A549 (cell line): ENCODE results near the gene LMOD1. TPM values are rescaled to one million over a fixed set of nuclear protein-coding genes. Genes with fewer than 3 reads are reported as not detected.

ENCODE experiments used
- ATAC-seq, 2 experiments: fragments of 200-7000 bp in 1 of 2; fragments of >200 bp in 1 of 2; cut with Nextera tagmentation in 1 of 2; cut with Tn5 transposase in 1 of 2; 3 replicates each; pipeline versions ENCODE4 v1.8.0 to v1.9.1; 2018 to 2020; ENCODE audit warnings: mild to moderate bottlenecking in 1 of 2, moderate library complexity in 1 of 2
- CTCF ChIA-PET: fragments of 300-600 bp; sonication (Branson Sonifier 250); formaldehyde crosslinking; extraction: SDS; loops from one replicate; lab custom pipeline; 2021; ENCODE audit warnings: antibody characterized with exemption, inconsistent platforms; lab: Yijun Ruan, JAX
- POLR2A ChIA-PET: fragments of 350-600 bp; formaldehyde crosslinking; extraction: SDS; loops from one replicate; lab custom pipeline; 2021; ENCODE audit warnings: antibody characterized with exemption, inconsistent platforms; lab: Yijun Ruan, JAX
- DNase-seq, 2 experiments: peaks; one replicate each; pipeline versions ENCODE4 v3.0.0 to v3.0.0-alpha.2; 2011 to 2016; ENCODE audit warnings: low read depth in 1 of 2, low spot score in 1 of 2
- FAIRE-seq: peaks from 2 replicates; lab custom pipeline; 2011; peaks lifted over from hg19 to GRCh38; lab: Jason Lieb, UNC
- H3K27ac ChIP-seq, 2 experiments: fragments of >200 bp; sonication (Bioruptor Twin); formaldehyde crosslinking; 3 replicates each; pipeline ENCODE4 v1.5.1; 2016 to 2017
- H3K4me1 ChIP-seq: fragments of >200 bp; sonication (Bioruptor Twin); formaldehyde crosslinking; 3 replicates; pipeline ENCODE4 v1.6.1; 2016
- H3K4me2 ChIP-seq: fragments of >200 bp; sonication (Bioruptor Twin); formaldehyde crosslinking; 3 replicates; pipeline ENCODE4 v1.6.1; 2016
- H3K4me3 ChIP-seq: fragments of >200 bp; sonication (Bioruptor Twin); formaldehyde crosslinking; 3 replicates; pipeline ENCODE4 v1.5.1; 2016
- H3K9me3 ChIP-seq: fragments of >200 bp; sonication (Bioruptor Twin); formaldehyde crosslinking; 3 replicates; pipeline ENCODE4 v1.6.1; 2016
- ATOH8 ChIP-seq: fragments of 250-450 bp; sonication (Bioruptor Pico); IDR thresholded peaks from 2 replicates; pipeline ENCODE4 v1.5.0; 2020; ENCODE audit warnings: low read depth, mild to moderate bottlenecking, moderate library complexity
- BHLHE40 ChIP-seq: IDR thresholded peaks from 2 replicates; pipeline ENCODE4 v1.6.1; 2012; ENCODE audit warnings: low read depth, low read length, inconsistent platforms
- E2F6 ChIP-seq: IDR thresholded peaks from 2 replicates; pipeline ENCODE4 v1.6.1; 2012; ENCODE audit warnings: low read depth, borderline replicate concordance
- EHF ChIP-seq: fragments of 250-450 bp; sonication (Bioruptor Pico); IDR thresholded peaks from 2 replicates; pipeline ENCODE4 v1.5.0; 2020; ENCODE audit warnings: mild to moderate bottlenecking
- EP300 ChIP-seq, 2 experiments: fragments of >200 bp; sonication (Bioruptor Twin); formaldehyde crosslinking; IDR thresholded peaks; 2 replicates in 1 of 2; 3 replicates in 1 of 2; pipeline ENCODE4 v1.6.1; 2016 to 2017
- ESRRA ChIP-seq: fragments of 150-350 bp; IDR thresholded peaks from 2 replicates; pipeline ENCODE4 v1.6.1; 2014; ENCODE audit warnings: mild to moderate bottlenecking, low read length, borderline replicate concordance
- FOSL2 ChIP-seq, 2 experiments: fragments of 450-650 bp in 1 of 2; fragments of >200 bp in 1 of 2; sonication (Bioruptor Twin) in 1 of 2; formaldehyde crosslinking; IDR thresholded peaks; 2 replicates each; pipeline versions ENCODE4 v1.5.0 to v1.6.1; 2016 to 2020; ENCODE audit warnings: mild to moderate bottlenecking in 1 of 2, moderate library complexity in 1 of 2
- FOXS1 ChIP-seq: fragments of 250-450 bp; sonication (Bioruptor Pico); IDR thresholded peaks from 2 replicates; pipeline ENCODE4 v1.5.0; 2020; ENCODE audit warnings: mild to moderate bottlenecking, moderate library complexity
- HOXA7 ChIP-seq: fragments of 250-450 bp; sonication (Bioruptor Pico); IDR thresholded peaks from 2 replicates; pipeline ENCODE4 v1.5.0; 2020; ENCODE audit warnings: mild to moderate bottlenecking, moderate library complexity
- HOXB5 ChIP-seq: fragments of 250-450 bp; sonication (Bioruptor Pico); IDR thresholded peaks from 2 replicates; pipeline ENCODE4 v1.5.0; 2020; ENCODE audit warnings: mild to moderate bottlenecking, moderate library complexity
- KDM5A ChIP-seq: fragments of 200-600 bp; sonication (generic); IDR thresholded peaks from 2 replicates; pipeline ENCODE4 v1.6.1; 2016; ENCODE audit warnings: antibody characterized with exemption, mild to moderate bottlenecking
- MAFK ChIP-seq: fragments of 450-650 bp; IDR thresholded peaks from 2 replicates; pipeline ENCODE4 v1.6.1; 2014; ENCODE audit not compliant: partially characterized antibody
- RAD21 ChIP-seq, 2 experiments: fragments of >200 bp in 1 of 2; sonication (Bioruptor Twin) in 1 of 2; formaldehyde crosslinking in 1 of 2; IDR thresholded peaks in 1 of 2; conservative IDR thresholded peaks in 1 of 2; 2 replicates in 1 of 2; 3 replicates in 1 of 2; pipeline ENCODE4 v1.6.1; 2012 to 2018; ENCODE audit warnings: inconsistent platforms in 1 of 2
- RARB ChIP-seq: fragments of 250-450 bp; sonication (Bioruptor Pico); IDR thresholded peaks from 2 replicates; pipeline ENCODE4 v1.8.0; 2021; ENCODE audit warnings: mild to moderate bottlenecking, moderate library complexity
- RFX5 ChIP-seq: fragments of 450-650 bp; IDR thresholded peaks from 2 replicates; pipeline ENCODE4 v1.7.1; 2014; ENCODE audit warnings: antibody characterized with exemption, mild to moderate bottlenecking, moderate library complexity
- SMC3 ChIP-seq: fragments of >200 bp; sonication (Bioruptor Twin); formaldehyde crosslinking; IDR thresholded peaks from 3 replicates; pipeline ENCODE4 v1.6.1; 2018; ENCODE audit warnings: inconsistent platforms
- WGBS: methylation state at CpG from one replicate; pipeline ENCODE4 v1.1.6; 2017; ENCODE audit errors: missing lambda C conversion rate; 5-methylcytosine and 5-hydroxymethylcytosine counted together
- polyA plus RNA-seq, 4 experiments: library from polyadenylated mRNA; depleted of rRNA in 3 of 4; stranded (reverse); fragments of >200 nt; fragmentation: RNase III in 1 of 4; extraction: RNeasy Plus Mini Kit Qiagen cat#74134 plus additional on column Dnase treatment in 1 of 4; gene quantifications; 2 replicates in 3 of 4; 3 replicates in 1 of 4; pipeline ENCODE4 v1.2.3, GENCODE V29; 2011 to 2017
- TF ChIP-seq, protein P1 (sequence below): fragments of >200 bp; sonication (Bioruptor Twin); formaldehyde crosslinking; IDR thresholded peaks from 3 replicates; pipeline ENCODE4 v1.5.1; 2016
- TF ChIP-seq, protein P2 (sequence below): fragments of 450-650 bp; IDR thresholded peaks from 2 replicates; pipeline ENCODE4 v1.6.1; 2014; ENCODE audit warnings: antibody characterized with exemption

LMOD1 gene
- polyA plus RNA-seq, 2 of the 4 experiments (the other 2 are of a cell fraction), result not detected

GRCh38 chr1:201877877-201878401, 68.4 kb downstream of the LMOD1 start (continued):
- TF ChIP-seq RARB (CRISPR knock-in tag), result no peak
- peak; percentile 47 for TF ChIP-seq SMC3
- no peak for TF ChIP-seq ATOH8 (CRISPR knock-in tag)
- no peak for TF ChIP-seq EP300 (IDR thresholded peaks at IDR 0.05)
- no peak for TF ChIP-seq HOXB5 (CRISPR knock-in tag)
- TF ChIP-seq, protein P1, sequence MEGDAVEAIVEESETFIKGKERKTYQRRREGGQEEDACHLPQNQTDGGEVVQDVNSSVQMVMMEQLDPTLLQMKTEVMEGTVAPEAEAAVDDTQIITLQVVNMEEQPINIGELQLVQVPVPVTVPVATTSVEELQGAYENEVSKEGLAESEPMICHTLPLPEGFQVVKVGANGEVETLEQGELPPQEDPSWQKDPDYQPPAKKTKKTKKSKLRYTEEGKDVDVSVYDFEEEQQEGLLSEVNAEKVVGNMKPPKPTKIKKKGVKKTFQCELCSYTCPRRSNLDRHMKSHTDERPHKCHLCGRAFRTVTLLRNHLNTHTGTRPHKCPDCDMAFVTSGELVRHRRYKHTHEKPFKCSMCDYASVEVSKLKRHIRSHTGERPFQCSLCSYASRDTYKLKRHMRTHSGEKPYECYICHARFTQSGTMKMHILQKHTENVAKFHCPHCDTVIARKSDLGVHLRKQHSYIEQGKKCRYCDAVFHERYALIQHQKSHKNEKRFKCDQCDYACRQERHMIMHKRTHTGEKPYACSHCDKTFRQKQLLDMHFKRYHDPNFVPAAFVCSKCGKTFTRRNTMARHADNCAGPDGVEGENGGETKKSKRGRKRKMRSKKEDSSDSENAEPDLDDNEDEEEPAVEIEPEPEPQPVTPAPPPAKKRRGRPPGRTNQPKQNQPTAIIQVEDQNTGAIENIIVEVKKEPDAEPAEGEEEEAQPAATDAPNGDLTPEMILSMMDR, result peak; percentile 63

DNA sequence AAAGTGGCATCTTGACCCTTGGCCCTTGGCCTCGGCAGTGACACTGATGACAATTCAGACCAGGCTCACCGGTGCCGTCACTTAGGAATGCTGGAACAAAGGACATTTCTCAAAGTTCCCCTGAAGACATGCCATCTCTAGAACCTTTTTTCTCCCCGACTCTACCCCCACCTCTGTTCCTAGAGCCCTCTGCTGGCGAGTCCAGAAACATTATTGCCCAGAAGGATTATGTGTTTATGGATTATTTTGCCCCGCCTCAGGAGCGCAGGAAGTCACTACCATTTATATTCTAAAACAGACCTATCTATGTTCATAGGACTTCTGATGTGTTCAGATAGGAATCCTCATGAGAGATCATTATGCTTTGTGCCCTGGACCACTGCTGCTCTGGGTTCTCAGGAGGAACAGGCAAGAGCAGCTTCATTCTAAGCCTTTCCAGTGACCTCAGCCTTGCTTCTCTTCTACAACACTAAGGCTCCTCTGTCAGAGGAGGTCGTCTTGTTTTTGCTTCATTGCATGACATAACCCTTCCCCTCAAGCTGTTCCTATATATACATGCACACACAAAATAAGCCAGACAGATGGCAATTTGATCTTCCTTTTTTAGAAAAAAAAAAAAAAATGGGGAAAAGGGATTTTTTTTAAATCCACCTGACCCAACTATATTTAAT, 70.1 kb downstream of the LMOD1 start:
- TF ChIP-seq ATOH8 (CRISPR knock-in tag) (no peak), SMC3 (peak; percentile 34; the same call in 1 of the 3 replicates), EHF (CRISPR knock-in tag) (no peak), FOSL2 (IDR thresholded peaks at IDR 0.05) (no peak), FOSL2 (CRISPR knock-in tag; IDR thresholded peaks at IDR 0.05) (no peak), FOXS1 (CRISPR knock-in tag) (no peak), E2F6 (no peak), KDM5A (no peak), EP300 (IDR thresholded peaks at IDR 0.05) (no peak), ESRRA (no peak), RAD21 (conservative IDR thresholded peaks at IDR 0.05 in 1 of 2, IDR thresholded peaks at IDR 0.05 in 1 of 2) (0 out of 5 replicates have a peak, but pooled peaks have one; percentile 11 to 19), RARB (CRISPR knock-in tag) (no peak), HOXA7 (CRISPR knock-in tag) (no peak), RFX5 (no peak), BHLHE40 (no peak), MAFK (no peak)
- TF ChIP-seq, protein P2, sequence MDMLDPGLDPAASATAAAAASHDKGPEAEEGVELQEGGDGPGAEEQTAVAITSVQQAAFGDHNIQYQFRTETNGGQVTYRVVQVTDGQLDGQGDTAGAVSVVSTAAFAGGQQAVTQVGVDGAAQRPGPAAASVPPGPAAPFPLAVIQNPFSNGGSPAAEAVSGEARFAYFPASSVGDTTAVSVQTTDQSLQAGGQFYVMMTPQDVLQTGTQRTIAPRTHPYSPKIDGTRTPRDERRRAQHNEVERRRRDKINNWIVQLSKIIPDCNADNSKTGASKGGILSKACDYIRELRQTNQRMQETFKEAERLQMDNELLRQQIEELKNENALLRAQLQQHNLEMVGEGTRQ, result no peak
- TF ChIP-seq, protein P1, result peak; percentile 42
- TF ChIP-seq, all 56 proteins: peak for 3
- 61% methylated on average over 8 of the region's 8 CpGs for WGBS
- H3K4me1 ChIP-seq, result no peaks in the 10 kb centered on the region
- H3K4me3 ChIP-seq, result no peak overlapping the region
- DNase-seq (no peak), FAIRE-seq (no peak), ATAC-seq (peak; percentile 71 to 76; a peak in 5 of 6 replicates)
- no peak overlapping the region for H3K4me2 ChIP-seq
- CTCF ChIA-PET, result interaction anchor here (1.4 to 16.1 kb wide), 6 partner anchors 9 to 345 kb away, joined by 4 to 245 read pairs (median 8); no protein-coding TSS in a partner anchor
- H3K27ac ChIP-seq, result no peak overlapping the region
- H3K9me3 ChIP-seq, result no peaks in the 10 kb centered on the region
- POLR2A ChIA-PET, result no interaction called here
